ENCODE data around the gene CD27.

DNA sequence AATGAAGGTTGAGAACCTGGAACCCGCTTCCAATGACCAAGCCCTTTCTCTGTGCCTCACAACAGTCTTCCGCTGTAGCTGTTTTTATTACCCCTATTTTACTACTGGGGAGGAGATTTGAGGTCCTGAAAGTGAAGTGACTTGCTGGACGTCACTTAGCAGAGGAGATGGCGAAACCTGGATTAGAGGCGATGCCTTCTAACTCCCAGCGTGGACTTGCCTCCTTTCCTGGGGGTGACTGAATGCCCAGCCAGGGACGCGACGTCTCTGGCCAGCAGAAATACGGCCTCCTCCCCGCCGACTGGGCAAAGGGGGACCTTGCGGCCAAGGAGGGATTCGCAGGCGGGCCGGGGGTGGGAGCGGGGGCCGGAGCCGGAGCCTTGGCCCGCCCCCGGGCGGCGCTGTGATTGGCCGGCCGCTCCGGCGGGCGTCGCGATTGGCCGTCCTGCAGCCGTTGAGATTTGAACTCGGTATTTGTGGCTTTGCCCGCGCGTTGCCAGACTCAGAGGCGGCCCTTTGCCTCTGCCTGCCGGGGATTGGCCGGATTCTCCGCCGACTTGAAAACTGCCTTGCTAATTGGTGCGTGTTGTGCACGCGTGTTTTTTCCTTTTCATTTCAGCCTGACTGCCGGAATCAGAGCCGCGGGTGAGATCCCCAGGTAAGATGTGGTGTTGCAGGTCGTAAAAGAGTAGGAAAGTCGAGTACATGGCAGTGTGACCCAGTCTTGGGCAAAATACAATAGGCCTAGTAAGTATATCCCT lies 48.9 kb downstream of the CD27 start, which contains the start of gene NCAPD2:
- TF ChIP-seq ZNF324 (CRISPR knock-in tag; IDR thresholded peaks at IDR 0.05) (no peak), JUND (IDR thresholded peaks at IDR 0.05; ENCODE audit: borderline replicate concordance, low read depth, low read length) (no peak), JUND (tag; IDR thresholded peaks at IDR 0.05; ENCODE audit: borderline replicate concordance, low read depth, low read length) (no peak), ZBTB17 (CRISPR knock-in tag; IDR thresholded peaks at IDR 0.05) (no peak), MAX (CRISPR knock-in tag; IDR thresholded peaks at IDR 0.05) (peak; percentile 84), ZNF311 (CRISPR knock-in tag; IDR thresholded peaks at IDR 0.05) (no peak), ZNF253 (CRISPR knock-in tag; conservative IDR thresholded peaks at IDR 0.05) (no peak)
- TF ChIP-seq, protein P1, sequence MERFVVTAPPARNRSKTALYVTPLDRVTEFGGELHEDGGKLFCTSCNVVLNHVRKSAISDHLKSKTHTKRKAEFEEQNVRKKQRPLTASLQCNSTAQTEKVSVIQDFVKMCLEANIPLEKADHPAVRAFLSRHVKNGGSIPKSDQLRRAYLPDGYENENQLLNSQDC (CRISPR knock-in tag; IDR thresholded peaks at IDR 0.05), result no peak
- TF ChIP-seq, protein P2, sequence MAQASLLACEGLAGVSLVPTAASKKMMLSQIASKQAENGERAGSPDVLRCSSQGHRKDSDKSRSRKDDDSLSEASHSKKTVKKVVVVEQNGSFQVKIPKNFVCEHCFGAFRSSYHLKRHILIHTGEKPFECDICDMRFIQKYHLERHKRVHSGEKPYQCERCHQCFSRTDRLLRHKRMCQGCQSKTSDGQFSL (CRISPR knock-in tag; IDR thresholded peaks at IDR 0.05), result no peak
- TF ChIP-seq, protein P2 (tag; IDR thresholded peaks at IDR 0.05), result no peak

Measured in K562 (cell line).